Stimulated activated CD8-positive, alpha-beta memory T cell treated with anti-CD3 and anti-CD28 coated beads, Interleukin-7, amount 100 ng/mL, for 24 hours (primary cell): ENCODE measurements around the gene SSTR4.
"Not testable (repeated sequence)": the region's sequence is repeated elsewhere in the genome, so short reads cannot be mapped to it uniquely, and the experiment has no call there.

Experiments
- DNase-seq: peaks from one replicate; pipeline ENCODE4 v3.0.0-alpha.2; 2020; ENCODE audit warnings: low read depth

The SSTR4 gene

DNA sequence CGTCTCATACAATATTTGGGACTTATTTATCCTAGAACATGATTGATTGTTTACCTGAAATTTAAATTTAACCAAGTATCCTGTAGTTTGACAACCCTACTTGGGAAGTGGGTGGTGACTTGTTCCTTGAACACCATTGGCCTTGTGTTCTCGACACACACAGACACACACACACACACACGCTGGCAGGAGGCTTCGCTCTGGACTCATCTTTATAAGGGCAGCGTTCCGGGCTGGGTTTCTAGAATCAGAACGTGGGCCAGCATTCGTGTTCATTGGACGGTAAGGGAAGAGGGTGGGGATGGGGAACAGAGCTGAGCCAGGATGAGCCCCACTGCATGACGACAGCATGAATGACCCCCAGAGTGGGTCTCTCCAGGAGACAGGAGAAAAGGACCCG, 16.2 kb upstream of the SSTR4 start:
- no peak for DNase-seq

DNA sequence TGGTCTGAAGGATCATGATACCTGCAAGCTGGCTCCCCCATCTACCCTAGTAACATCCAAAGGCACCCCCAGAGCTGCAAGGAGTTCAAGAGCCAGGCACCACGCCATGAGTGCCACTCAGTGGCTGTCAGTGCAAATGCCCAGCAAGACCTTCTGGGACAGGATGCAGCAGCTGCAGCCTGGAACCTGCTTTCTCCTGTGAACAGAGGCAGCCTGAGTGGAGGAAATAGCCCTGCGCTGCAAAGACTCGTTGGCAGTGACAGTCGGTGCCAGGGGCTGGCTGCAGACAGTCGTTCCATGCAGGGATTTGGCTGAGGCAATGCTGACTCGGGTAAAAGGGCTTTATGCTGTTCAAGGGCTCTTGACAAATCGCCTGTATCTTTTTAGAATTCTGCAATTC, 15.7 kb upstream of the SSTR4 start:
- DNase-seq, result no peak

DNA sequence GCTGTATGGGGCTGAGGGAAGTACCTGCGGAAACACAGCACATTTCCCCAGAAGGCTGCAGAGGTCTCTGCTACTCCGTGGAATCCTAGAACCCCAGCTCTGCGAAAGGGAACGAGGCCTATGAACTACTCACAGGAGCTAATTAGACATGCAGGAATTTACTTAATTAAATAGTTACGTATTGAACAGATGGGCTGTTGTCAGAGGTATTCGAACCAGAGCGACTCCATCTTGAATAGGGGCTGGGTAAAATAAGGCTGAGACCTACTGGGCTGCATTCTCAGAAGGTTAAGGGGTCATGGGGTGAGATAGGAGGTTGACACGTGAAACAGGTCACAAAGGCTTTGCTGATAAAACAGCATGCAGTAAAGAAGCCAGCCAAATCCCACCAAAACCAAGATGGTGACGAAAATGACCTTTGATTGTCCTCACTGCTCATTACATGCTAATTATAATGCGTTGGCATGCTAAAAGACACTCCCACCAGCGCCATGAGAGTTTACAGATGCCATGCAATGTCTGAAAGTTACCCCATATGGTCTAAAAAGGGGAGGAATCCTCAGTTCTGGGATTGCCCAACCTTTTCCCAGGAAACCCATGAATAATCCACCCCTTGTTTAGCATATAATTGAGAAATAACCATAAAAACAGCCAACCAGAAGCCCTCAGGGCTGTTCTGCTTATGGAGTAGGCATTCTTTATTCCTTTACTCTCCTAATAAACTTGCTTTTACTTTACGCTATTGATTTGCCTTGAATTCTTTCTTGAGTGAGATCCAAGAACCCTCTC, 14.7 kb upstream of the SSTR4 start:
- no peak for DNase-seq

DNA sequence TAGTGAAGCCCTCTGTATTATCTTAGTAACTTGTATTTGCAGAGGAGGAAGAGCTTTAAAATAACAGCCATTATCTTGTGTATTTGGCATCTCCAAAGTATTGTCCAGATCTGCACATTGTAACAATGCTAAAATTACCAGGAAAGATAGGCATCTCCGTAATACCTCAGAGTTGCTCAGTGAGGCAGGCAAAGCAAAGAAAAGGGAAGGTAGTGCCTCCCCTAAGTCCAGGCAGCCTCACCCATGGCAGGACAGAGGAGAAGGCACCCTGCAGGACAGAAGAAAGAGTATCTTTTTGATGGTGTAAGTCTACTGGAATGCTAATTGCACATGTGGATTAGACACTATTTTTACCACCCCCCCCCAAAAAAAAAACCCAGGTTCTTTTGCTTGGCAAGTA, 13.6 kb upstream of the SSTR4 start:
- no peak for DNase-seq

DNA sequence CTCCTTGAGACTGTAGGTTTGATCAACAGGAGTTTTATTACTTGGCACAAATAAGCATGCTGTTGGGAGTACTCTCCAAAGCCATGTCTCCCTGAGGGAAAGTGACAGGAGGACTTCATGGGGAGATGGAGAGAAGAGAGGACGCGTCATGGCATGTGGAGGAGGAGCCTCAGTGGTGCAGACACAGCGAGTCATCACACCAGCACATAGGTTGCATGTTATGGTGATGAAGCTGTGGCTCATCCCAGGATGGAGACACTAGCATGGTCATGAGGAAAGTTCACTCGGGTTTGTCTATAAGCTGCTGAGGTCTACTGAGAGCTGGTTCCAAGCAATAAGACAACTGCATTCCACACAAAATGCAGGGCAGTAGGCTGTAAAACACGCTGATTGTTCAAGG, 13.2 kb upstream of the SSTR4 start:
- no peak for DNase-seq

- no peak for DNase-seq
Observed at GRCh38 chr20:23022849-23023248, 12.3 kb upstream of the SSTR4 start.

DNA sequence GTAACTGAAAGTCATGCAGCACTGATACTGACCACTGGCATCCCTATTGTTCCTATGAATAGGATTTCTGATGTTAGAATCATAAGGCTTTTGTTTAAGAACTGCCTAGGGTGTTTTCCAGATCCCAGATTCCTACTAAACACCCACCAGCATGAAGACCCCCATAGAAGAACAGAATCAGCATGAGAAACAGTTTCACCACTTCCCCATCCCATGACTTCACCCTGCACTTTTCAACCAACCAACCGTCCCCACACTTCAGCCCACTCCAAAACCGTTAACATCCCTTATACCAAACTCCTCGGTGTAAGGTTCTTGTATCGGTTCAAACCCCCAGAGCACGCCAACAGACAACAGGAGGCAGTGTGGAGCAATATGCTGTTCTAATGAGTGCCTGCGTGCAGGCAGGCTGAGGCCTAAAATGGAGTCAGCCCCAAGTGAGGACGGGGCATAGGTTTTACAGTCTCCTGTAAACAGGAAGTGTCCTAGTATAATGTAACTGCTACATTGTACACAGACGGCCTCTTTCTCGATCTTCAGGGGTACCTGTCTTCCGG, 11.4 kb upstream of the SSTR4 start:
- DNase-seq, result no peak

DNA sequence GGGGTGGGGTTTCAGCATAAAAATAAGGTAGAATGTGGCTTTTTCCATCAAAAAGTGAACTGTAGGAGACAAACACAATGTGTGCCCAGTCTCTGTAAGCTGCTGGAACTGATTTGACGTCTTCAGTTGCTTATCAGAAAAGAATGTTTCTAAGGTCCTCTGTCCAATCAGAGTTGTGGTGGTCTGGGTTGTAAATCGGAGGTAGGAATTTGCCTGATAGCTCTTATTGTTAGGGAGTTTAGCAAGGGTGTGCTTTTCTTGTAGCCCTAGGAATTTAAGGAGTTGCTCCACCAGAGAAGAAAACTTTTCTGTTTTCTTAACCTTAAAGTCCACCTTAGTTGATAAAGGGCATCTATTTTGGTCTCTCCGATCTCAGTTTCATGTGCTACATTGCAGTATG, 10.4 kb upstream of the SSTR4 start:
- no peak for DNase-seq

GRCh38 chr20:23025503-23025902, 9.6 kb upstream of the SSTR4 start:
- not testable (repeated sequence) for DNase-seq

GRCh38 chr20:23027721-23028120, 7.4 kb upstream of the SSTR4 start:
- no peak for DNase-seq

GRCh38 chr20:23028392-23028791, 6.7 kb upstream of the SSTR4 start:
- no peak for DNase-seq

- no peak for DNase-seq
Observed at GRCh38 chr20:23029324-23029723, 5.8 kb upstream of the SSTR4 start.

DNA sequence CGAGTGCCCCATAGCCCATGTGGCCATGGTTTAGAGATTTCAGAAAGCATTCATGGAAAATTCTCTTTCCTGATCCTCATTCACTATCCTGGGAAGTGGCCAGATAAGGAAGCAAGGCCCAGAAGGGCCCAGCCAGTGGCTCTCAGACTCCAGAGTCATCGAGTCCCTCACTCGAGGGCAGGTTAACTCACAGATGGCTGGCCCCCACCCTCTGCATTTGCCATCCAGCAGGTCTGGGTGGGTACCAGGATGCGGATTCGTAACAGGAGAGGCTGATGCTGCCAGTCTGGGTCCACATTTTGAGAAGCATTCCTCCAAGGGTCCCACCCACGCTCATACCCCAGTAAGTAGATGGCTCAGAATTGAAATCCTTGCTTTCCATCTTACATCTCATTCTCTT, 3.8 kb upstream of the SSTR4 start:
- DNase-seq, result no peak

DNA sequence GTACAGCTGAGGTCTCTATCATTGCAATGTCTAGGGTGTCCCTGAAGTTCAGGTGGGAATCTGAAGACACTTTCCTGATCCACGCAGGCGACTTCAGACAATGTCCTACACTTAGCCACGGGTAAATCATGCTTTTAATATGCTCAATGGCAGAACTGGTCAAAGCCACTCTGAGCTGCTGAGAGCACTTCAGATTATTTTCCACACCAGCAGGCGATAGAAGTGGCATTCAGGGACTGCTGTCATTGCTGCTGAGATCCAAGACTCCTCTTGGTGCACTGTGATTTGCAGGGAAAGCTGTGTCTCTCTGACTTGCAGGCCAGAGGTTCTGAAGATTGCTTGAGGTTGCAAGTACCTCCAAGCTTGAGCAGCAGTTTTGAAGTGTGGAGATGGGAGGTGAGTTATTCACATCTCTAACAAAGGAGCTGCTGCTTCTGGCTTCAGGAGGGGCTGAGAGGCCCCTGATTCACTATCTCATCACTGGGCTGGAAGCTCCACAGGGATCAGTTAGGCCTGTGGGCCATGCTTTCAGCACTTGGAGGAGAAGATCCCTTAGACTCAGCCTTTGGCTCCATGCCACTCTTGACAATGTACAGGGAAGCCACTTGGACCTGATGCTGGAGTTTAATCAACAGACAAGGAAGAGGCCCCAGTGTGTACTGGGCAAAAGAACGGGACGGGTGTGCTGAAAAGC, 2.9 kb upstream of the SSTR4 start:
- DNase-seq, result no peak

- no peak for DNase-seq
Observed at GRCh38 chr20:23032750-23033078, 2.4 kb upstream of the SSTR4 start.

DNA sequence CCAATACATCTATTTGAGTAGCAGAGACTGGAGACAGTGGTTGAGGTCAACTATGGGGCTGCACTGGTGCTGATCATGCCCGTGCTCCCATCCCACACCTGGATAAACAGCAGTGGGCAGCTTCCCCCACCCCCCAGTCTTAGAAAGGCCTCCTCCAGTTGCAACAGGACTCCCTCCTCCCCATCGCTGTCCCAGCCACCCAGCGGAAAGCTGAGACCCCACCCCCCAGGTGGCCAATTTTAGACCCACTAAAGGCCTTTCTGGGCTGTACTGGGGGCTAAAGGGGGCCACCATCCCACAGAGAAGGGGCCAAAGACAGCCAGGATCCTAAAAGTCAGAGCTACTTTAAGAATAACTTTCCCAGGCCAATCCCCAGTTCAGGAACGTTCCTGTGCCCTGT, 1.2 kb upstream of the SSTR4 start:
- DNase-seq, result no peak

DNA sequence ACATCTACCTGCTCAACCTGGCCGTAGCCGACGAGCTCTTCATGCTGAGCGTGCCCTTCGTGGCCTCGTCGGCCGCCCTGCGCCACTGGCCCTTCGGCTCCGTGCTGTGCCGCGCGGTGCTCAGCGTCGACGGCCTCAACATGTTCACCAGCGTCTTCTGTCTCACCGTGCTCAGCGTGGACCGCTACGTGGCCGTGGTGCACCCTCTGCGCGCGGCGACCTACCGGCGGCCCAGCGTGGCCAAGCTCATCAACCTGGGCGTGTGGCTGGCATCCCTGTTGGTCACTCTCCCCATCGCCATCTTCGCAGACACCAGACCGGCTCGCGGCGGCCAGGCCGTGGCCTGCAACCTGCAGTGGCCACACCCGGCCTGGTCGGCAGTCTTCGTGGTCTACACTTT, 619 bp downstream of the SSTR4 start:
- no peak for DNase-seq

DNA sequence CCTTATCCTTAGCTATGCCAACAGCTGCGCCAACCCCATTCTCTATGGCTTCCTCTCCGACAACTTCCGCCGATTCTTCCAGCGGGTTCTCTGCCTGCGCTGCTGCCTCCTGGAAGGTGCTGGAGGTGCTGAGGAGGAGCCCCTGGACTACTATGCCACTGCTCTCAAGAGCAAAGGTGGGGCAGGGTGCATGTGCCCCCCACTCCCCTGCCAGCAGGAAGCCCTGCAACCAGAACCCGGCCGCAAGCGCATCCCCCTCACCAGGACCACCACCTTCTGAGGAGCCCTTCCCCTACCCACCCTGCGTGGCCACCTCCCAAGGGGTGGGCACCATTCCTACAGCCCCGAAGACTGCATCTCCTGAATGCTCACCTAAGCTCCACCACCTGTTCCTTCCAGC, 1.3 kb downstream of the SSTR4 start:
- DNase-seq, result no peak

DNA sequence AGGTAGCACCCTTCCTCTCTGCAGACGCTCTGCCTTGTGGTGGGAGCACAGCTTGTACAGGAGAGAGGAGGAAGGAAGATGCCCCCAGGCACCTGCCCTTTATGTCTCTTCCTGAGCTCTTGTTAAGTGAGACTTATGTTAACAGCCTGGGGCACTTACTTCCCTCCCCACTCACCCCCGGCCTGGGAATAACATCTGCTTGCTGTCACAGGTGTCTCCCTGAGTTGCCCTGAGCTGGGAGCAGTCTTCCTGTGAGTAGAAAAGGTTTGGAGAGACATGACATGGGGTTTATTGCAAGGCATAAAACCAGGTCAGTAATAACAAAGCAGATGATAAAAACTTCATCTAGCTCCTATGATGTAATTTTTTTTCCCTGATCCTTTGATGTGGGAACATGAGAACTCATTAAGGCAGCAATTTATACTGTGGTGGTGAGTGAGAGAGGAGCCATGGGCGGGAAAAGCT, 1.9 kb downstream of the SSTR4 start:
- DNase-seq, result no peak

GRCh38 chr20:23039136-23039875, 4.2 kb downstream of the SSTR4 start:
- DNase-seq, result no peak

GRCh38 chr20:23039885-23040508, 4.9 kb downstream of the SSTR4 start:
- DNase-seq, result no peak

DNA sequence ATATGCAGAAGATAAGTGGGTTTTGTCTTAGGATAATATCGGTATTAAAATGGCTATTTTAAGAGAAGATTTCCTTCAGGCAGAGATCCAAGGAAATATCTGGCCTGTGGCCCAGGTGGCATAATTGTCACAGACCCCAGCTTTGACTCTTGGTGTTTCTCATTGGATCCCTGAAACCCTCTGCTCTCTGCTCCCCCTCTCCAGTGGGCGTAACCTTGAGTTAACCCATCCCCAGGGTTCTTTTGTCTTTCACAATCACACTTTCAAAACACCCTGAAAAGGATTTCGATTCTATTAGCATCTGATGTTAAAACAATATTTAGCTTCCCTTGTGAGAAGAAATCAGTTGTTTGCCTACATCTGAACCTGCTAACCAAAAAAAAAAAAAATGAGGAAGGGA, 7.2 kb downstream of the SSTR4 start:
- no peak for DNase-seq
